Cardiac septum (tissue), 1 donor: ENCODE results near the gene LPCAT1. TPM values are rescaled to one million over a fixed set of nuclear protein-coding genes. Genes with fewer than 3 reads are reported as not detected.
"Not testable (repeated sequence)": the region's sequence is repeated elsewhere in the genome, so short reads cannot be mapped to it uniquely, and the experiment has no call there.

Experiments
- DNase-seq: peaks from one replicate; pipeline ENCODE4 v3.0.0-alpha.2; 2020; ENCODE audit warnings: low spot score
- intact Hi-C: fragments of 100-400 bp; cut with DNase I; formaldehyde crosslinking; loops from one replicate; pipeline ENCODE4 v1.14.0; 2022
- long read RNA-seq: library from polyadenylated mRNA; unstranded; transcript quantifications from one replicate; pipeline ENCODE4 v2.0.0, GENCODE V29; 2021
- total RNA-seq: library from RNA; stranded (reverse); fragmentation: NEBNext Ultra II Directional; extraction: Animal tissue kit (Norgen Biotek cat#: 25700); gene quantifications from one replicate; pipeline ENCODE4 v1.2.1, GENCODE V29; 2021
- donor health status: DM: no; HTN: no; CAD: no.

Gene LPCAT1, protein sequence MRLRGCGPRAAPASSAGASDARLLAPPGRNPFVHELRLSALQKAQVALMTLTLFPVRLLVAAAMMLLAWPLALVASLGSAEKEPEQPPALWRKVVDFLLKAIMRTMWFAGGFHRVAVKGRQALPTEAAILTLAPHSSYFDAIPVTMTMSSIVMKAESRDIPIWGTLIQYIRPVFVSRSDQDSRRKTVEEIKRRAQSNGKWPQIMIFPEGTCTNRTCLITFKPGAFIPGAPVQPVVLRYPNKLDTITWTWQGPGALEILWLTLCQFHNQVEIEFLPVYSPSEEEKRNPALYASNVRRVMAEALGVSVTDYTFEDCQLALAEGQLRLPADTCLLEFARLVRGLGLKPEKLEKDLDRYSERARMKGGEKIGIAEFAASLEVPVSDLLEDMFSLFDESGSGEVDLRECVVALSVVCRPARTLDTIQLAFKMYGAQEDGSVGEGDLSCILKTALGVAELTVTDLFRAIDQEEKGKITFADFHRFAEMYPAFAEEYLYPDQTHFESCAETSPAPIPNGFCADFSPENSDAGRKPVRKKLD
- total RNA-seq = 14.7 TPM
- long read RNA-seq, transcript LPCAT1-201 (14 exons, 3,966 nt) = major isoform, 7 of 21 reads
- long read RNA-seq, partial matches to known transcripts = 7 of 21 reads
- long read RNA-seq, other reads (novel, unspliced or antisense) = 7 of 21 reads

GRCh38 chr5:1523793-1524480, at the start of gene LPCAT1:
Gene LPCAT1 (minus strand): TSS chr5:1523960. CDS start chr5:1523844, 116 bp downstream.
- peak; percentile 92 for DNase-seq
- intact Hi-C loops = no loop called here

- intact Hi-C loops, DNase-seq: not testable (repeated sequence)
Observed at GRCh38 chr5:1571875-1572274, 48.1 kb upstream of the LPCAT1 start.

GRCh38 chr5:1570975-1571374, 47.2 kb upstream of the LPCAT1 start:
- intact Hi-C loops = no loop called here
- no peak for DNase-seq

- intact Hi-C loops = no loop called here
- no peak for DNase-seq
Observed at GRCh38 chr5:1568201-1568979, 44.6 kb upstream of the LPCAT1 start.

- DNase-seq, intact Hi-C loops: not testable (repeated sequence)
Observed at GRCh38 chr5:1567527-1568200, 43.9 kb upstream of the LPCAT1 start.

GRCh38 chr5:1565737-1566734, 42.3 kb upstream of the LPCAT1 start:
- DNase-seq = no peak
- intact Hi-C loops = no loop called here

- no peak for DNase-seq
- intact Hi-C loops = no loop called here
Observed at GRCh38 chr5:1564824-1565736, 41.3 kb upstream of the LPCAT1 start.

DNA sequence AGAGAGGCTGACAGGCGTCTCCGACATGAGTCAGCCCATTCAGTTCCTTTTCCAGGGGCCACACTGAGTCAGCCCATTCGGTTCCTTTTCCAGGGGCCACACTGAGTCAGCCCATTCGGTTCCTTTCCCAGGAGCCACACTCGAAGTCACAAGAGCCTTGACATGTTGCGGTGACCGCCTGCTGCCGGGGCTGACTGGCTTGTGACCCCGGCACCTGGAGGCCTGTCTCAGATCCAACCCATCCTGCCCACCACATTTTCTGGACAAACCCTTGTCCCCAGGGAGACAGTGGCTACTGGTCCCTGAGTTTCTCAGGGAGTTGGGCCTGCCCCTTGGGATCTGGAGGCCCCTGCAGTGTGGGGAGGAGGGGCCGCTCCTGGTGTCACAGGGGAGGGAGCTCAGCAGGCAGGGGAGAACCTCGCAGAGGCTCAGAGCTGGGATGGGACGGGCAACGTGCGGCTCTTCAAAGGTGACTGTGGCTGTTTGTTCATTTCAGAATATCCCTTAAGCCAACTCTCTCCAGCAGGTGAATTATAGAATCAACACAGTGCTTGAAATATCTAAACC, 40.5 kb upstream of the LPCAT1 start:
- DNase-seq = no peak
- intact Hi-C loops = no loop called here

DNA sequence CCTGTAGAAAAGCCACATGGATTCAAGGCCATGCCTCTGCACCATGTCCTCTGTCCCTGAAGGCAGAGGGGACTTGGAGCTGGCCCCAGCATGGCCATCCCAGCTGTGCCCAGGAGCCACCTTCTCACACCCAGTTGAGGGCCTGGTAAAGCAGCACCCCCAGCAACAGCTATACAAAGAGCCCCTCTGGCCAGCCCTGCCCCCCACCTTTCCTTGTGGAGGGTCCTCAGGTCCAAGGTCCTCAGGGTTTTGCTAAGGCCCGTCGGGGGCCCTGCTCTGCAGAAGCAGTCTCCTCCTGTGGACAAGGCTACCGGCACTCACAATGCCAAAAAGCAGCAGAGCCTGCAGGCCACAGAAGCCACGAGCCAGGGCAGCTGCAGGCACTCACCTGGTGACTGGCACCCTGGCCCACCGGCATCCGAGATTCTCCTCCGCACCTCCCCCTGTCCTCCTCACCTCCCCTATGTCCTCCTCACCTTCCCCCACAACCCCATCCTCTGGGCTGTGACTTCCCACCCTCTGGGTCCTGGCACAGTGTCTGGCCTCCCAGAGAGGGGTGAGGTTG, 39.9 kb upstream of the LPCAT1 start:
- intact Hi-C loops = no loop called here
- no peak for DNase-seq

DNA sequence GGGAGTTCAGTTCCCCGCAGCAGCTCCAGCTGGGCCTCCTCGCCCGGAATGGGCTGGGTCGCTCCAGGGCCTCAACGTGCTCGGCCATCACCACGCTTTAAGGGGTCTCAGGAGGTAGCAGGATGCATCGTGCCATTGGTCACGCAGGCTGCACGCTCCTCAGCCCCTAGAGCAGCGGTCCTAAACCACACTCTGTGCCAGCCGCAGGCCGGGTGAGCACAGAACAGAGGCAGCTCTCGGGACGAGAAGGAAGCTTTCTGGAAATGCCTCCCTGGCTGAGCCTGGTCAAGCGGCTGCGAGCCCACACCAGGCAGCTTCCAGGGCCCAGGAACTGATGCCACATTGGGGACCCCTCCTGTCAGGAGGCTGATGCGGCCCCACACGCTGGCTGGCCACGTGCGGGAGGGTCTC, 39.3 kb upstream of the LPCAT1 start:
- intact Hi-C loops = no loop called here
- DNase-seq = no peak

DNA sequence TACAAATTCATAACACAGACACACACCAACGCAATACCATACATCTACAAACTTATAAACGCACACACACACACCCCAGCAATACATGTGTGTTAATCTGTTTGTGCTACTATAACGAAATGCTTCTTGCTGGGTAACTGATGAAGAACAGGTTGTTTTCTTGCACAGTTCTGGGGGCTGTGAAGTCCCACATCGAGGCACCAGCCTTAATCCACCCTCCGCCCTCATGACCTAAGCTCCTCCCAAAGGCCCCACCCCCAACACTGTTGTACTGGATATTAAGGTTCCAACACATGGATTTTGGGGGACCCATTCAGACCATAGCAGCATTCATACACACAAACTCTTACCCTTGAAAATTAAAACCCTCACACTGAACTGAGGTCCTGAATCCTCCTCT, 38.8 kb upstream of the LPCAT1 start:
- intact Hi-C loops = no loop called here
- DNase-seq = no peak

DNA sequence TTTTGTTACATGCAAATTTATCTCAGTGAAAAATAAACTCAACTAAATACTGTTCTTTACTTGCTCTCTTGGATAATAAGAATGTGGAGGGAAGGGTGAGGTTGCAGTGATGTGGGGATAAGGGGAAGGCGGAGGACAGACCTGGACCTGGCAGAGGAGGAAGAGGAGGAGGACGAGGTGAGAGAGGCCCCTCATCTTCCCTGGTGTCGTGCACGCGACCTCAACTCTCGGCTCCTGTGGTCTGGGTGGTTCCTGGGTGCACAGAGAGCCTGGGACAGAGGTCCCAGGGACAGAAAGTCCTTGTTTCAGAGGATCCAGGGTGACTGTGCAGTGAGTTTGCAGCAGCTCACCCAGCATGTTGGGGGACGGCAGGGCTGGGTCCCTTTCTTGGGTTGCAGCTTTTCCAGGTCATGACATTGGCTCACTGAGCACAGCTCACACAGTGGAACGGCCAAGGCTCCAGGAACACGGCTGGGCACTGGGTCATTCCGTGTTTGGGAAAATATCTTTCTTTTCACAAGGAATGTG, 37.7 kb upstream of the LPCAT1 start:
- DNase-seq = no peak
- intact Hi-C loops = no loop called here

DNA sequence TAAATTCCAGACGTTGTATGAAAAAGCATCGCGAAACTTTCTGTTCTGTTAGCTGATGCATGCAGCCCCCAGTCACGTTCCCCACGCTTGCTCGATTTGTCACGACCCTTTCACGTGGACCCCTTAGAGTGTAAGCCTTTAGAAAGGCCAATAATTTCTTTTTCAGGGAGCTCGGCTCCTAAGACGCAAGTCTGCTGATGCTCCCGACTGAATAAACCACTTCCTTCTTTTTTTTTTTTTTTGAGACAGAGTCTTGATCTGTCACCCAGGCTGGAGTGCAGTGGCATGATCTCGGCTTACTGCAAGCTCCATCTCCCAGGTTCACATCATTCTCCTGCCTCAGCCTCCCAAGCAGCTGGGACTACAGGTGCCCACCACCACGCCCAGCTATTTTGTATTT, 36.7 kb upstream of the LPCAT1 start:
- intact Hi-C loops, DNase-seq: not testable (repeated sequence)

- intact Hi-C loops = no loop called here
- no peak for DNase-seq
Observed at GRCh38 chr5:1558944-1559343, 35.2 kb upstream of the LPCAT1 start.

- intact Hi-C loops = no loop called here
- no peak for DNase-seq
Observed at GRCh38 chr5:1557114-1557873, 33.5 kb upstream of the LPCAT1 start.
